HG02840 (cell line): ENCODE data around the gene ANKRD9.

Source experiments
- ATAC-seq: cut with Tn5 transposase; IDR thresholded peaks from one replicate; pipeline ENCODE4 v1.9.1; 2021; ENCODE audit warnings: mild to moderate bottlenecking, moderate library complexity, moderate number of reproducible peaks; ENCODE audit not compliant: unreplicated experiment, low FRiP score

Gene ANKRD9

GRCh38 chr14:102500158-102500662 lies 9.4 kb downstream of the ANKRD9 start:
- ATAC-seq, result no peak

DNA sequence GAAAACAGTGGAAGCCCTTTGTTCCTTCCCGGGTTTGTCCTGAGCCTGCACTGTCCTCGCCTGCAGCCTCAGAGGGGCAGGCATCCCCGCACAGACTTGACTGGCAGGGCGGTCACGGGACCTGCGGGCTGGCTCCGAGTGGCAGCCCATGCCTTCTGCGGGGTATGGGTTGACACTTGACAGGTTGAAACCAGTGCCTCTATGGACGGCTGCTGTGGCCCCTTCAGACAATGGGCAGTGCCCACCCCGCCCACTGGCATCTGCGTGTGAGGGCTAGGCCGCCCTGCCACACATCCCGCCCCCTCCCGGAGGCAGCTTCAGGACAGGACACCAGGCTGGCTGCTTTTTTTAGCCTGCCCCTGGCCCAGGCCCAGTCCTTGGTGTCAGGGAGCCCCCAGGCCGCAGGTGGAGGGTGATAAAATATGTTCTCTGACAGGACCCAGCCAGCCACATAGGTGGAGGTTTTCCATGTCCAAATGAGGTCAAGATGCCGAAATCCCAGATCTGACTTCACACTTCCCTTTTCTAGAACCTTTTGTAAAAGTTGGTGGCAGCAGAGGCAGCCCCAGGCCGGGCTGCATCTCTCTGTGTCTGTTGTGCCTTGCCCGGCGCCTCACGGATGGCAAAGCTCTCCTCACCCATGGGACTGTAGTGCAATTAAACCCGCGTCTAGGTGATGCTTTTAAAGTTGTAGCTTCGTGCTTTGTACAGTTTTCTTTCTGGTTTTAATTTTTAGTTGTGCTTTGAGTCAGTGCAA lies 10.0 kb downstream of the ANKRD9 start:
- ATAC-seq, result no peak

DNA sequence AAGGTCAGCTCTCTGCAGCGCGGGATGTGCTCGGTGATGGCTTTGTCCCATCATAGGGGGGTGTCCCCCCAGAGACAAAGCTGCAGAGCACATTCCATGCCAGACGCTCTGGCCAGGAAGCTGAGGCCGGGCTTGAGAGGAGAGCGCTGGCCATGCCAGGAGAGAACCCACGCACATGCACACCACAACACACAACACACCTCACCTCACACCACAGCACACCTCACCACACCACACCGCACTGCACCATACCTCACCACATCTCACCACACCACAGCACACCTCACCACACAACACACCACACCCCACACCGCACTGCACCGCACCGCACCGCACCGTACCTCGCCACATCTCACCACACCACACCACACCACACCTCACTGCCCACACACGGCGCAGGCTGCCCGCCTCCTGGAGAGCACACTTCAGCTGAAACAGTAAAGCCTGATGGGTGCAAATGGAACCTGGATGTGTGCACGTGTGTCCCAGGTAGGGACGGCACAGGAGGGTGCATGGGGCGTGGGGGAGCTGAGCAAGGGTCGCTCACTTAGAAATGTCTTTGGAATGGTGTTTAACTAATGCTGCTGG lies 10.8 kb downstream of the ANKRD9 start:
- ATAC-seq, result no peak

- ATAC-seq, result no peak
These were observed 11.4 kb downstream of the ANKRD9 start for GRCh38 chr14:102497998-102498677.

DNA sequence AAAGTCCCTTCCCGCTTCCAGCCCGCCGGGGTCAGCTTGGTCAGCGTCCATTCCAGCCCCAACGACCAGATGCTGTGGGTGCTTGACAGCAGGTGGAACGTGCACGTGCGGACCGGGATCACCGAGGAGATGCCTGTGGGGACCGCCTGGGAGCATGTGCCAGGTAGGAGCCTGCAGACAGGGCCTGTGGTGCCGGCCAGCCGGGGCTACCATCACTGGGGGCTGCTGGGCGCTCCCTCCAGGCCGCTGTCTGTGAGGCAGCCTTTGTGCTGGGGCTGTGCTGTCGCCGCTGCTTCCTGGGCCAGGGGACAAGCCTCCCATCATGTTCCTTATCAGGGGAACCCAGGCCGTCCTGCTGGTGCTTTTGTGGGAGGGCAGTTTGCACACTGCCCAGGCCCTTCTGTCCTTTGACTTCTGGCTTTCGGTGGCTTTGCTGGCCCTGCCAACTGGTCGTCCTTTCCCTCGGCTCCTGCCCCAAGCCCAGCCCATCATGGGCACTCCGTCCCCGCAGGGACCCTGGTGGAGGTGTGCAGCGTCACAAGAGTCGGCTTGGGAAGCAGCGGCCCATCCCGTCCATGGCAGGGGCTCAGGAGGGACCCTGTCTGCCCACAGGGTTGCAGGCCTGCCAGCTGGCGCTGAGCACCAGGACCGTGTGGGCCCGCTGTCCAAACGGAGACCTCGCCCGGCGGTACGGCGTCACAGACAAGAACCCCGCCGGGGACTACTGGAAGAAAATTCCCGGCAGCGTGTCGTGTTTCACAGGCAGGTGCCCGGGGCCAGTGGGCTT lies 12.4 kb downstream of the ANKRD9 start:
- ATAC-seq, result no peak

GRCh38 chr14:102496331-102496691 lies 13.3 kb downstream of the ANKRD9 start:
- ATAC-seq, result no peak

- no peak for ATAC-seq
These were observed 13.9 kb downstream of the ANKRD9 start for GRCh38 chr14:102495491-102496330.

DNA sequence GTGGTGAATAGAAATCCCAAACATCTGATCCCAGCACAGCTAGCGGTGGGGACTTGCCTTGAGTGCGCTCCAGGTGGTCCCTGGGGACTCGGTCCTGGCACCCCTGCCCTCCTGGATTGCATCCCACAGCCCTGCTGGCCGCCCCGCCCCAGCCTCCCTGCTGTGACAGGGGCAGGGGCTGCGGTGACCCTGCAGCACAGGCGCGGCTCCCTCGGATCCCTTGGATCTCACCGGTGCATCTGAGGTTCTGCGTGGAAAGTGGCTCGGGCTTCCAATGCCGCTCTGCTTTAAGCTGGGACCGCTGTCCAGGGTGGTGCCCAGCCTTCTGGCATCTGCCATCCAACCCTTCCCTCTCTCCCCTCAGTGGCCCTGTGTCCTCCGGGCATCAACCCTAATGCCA lies 16.0 kb downstream of the ANKRD9 start:
- ATAC-seq, result no peak

DNA sequence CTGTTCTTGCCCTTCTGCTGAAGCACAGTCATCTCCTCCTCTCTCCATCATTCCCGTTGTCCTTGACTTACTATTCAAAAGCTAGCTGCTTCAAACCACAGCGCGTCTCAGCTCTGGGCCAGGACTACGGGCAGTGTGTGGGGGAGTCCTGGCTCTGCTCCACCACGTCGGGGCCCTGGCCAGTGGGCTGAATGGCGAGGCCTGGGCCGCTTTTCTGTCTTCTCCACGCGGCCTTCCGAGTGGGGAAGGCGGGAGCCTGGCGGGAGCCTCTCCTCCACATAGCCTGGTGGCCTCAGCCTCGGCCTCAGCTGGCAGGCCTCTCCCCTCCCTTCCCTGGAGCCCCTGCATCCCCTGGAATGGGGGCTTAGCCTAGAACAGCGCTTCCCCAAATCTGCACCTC lies 16.5 kb downstream of the ANKRD9 start:
- ATAC-seq, result no peak

DNA sequence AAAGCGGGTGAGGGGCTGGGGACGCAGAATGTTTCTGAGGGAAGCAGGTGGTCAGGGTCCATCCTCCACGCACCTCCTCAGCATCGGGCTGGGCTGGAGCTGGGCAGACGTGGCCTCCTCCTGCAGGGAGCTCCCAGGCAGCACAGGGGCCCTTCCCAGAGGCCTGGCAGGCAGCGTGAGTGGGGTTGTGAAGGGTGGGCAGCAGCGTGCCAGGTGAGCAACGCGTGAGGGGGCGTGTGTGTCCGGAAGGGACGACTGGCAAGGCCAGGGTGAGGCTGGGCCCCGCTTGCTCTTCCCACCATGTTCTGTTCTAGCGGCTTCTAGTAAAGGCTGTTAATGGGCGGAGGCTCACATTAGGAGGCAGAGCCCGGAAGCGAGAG lies 17.1 kb downstream of the ANKRD9 start:
- ATAC-seq, result no peak

DNA sequence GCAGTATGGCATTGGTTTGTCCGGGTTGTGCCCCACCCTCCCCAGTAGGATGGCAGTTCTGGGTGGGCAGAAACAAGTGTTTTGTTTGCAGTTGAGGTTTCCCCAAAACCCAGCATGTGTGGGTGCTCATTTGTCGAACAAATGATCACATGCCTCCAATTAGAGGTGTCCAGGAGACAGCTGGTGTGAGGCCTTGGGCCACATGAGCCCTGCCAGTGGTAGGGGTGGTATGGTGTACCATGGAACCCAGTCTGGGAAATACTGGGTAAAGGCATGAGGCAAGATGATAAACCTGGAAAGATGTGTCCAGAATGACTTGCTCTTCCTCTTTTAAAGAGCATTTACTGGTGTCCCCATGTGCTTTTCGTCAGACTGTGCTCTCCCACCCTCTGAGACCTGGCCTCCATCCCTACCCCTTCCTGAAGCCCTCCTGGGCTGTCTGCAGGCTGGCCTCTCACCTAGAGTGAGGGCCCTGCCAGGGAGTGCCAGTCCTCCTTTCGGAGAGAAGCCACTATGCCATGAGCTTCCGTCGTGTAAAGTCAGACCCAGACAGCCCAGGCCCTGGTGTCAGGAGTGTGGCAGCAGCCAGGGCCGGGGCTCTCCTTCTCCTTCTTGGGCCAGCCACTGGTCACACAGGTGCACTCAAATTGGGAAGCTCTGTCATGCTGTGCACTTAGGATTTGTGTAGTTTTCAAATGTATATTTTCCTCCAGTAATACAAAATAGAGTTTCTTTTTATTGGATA lies 17.6 kb downstream of the ANKRD9 start:
- ATAC-seq, result no peak

DNA sequence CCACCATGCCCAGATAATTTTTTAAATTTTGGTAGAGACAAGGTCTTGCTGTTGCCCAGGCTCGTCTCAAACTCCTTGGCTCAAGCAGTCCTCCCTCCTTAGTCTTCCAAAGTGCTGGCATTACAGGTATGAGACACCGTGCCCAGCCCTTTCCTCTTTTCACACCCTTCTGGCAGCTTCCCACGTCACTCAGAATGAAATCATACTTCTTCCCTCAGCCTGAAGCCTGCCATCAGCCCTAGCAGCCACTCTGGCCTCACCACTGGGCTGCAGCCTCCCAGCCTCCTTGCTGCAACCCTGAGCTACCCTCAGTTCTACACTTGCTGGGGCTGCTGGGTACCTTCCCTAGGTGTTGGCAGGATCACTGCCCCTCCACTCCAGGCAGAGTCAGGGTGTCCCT lies 18.2 kb downstream of the ANKRD9 start:
- no peak for ATAC-seq

DNA sequence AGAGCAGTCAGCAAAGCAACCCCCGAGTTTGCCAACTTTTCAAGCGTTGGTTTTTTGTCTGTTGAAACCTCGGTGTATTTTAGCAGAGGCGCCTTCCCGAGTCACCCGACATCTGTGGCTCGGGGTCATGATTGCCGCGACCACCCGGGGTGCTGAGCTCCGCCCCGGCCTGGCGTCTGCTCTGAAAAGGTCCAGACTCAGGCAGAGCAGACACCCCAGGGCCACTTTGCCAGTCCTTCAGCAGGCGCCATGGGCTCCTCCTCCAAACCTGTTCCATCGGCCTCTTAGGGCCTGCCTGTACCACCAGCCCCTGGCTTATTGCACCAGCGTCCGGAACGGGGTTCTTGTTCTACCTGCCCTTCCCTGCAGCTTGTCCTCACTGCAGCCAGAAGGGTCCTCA lies 19.1 kb downstream of the ANKRD9 start:
- no peak for ATAC-seq

GRCh38 chr14:102487204-102487577 lies 22.4 kb downstream of the ANKRD9 start:
- no peak for ATAC-seq

- no peak for ATAC-seq
These were observed 22.9 kb downstream of the ANKRD9 start for GRCh38 chr14:102486513-102487203.

GRCh38 chr14:102485693-102486512 lies 23.7 kb downstream of the ANKRD9 start:
- no peak for ATAC-seq

GRCh38 chr14:102484316-102484715 lies 25.3 kb downstream of the ANKRD9 start:
- no peak for ATAC-seq

- ATAC-seq, result no peak
These were observed 27.8 kb downstream of the ANKRD9 start for GRCh38 chr14:102481791-102482238.
